Measurements from ENCODE around the gene ZNF488.

ZNF488 gene

GRCh38 chr10:47348661-47349470 lies 35.2 kb downstream of the ZNF488 start:
- ChIA-PET POLR2A (no interaction called here), CTCF (no interaction called here)
- no peak for DNase-seq (ENCODE audit: extremely low spot score)
- TF ChIP-seq CTCF (IDR thresholded peaks at IDR 0.05; ENCODE audit: control extremely low read depth, extremely low read depth, low read depth, missing control alignments): no peak

- DNase-seq (ENCODE audit: extremely low spot score): no peak
- POLR2A ChIA-PET: no interaction called here
- no peak for TF ChIP-seq CTCF (IDR thresholded peaks at IDR 0.05; ENCODE audit: control extremely low read depth, extremely low read depth, low read depth, missing control alignments)
- CTCF ChIA-PET: no interaction called here
These were observed 35.9 kb downstream of the ZNF488 start, which contains the start of gene RBP3 for GRCh38 chr10:47348138-47348651. TSS of gene RBP3 (plus strand) at chr10:47348363. CDS start at chr10:47348485, 122 bp downstream.

GRCh38 chr10:47347303-47347675 lies 36.8 kb downstream of the ZNF488 start:
- POLR2A ChIA-PET: no interaction called here
- CTCF ChIA-PET: interaction anchor here (1.1 kb wide), 1 partner anchor 13 kb away, joined by 3 read pairs; no protein-coding TSS in a partner anchor
- no peak for TF ChIP-seq CTCF (IDR thresholded peaks at IDR 0.05; ENCODE audit: control extremely low read depth, extremely low read depth, low read depth, missing control alignments)
- DNase-seq (ENCODE audit: extremely low spot score): no peak

- no peak for DNase-seq (ENCODE audit: extremely low spot score)
- POLR2A ChIA-PET: no interaction called here
- TF ChIP-seq CTCF (IDR thresholded peaks at IDR 0.05; ENCODE audit: control extremely low read depth, extremely low read depth, low read depth, missing control alignments): no peak
- CTCF ChIA-PET: interaction anchor here (1.1 kb wide), 1 partner anchor 14 kb away, joined by 3 read pairs; no protein-coding TSS in a partner anchor
These were observed 37.4 kb downstream of the ZNF488 start for GRCh38 chr10:47346581-47347302.

- TF ChIP-seq CTCF (IDR thresholded peaks at IDR 0.05; ENCODE audit: control extremely low read depth, extremely low read depth, low read depth, missing control alignments): no peak
- CTCF ChIA-PET: no interaction called here
- no peak for DNase-seq (ENCODE audit: extremely low spot score)
- POLR2A ChIA-PET: no interaction called here
These were observed 38.9 kb downstream of the ZNF488 start for GRCh38 chr10:47344996-47345870.
